ENCODE results near the gene NUFIP1.
"Not testable (repeated sequence)": the region's sequence is repeated elsewhere in the genome, so short reads cannot be mapped to it uniquely, and the experiment has no call there.

Gene NUFIP1

DNA sequence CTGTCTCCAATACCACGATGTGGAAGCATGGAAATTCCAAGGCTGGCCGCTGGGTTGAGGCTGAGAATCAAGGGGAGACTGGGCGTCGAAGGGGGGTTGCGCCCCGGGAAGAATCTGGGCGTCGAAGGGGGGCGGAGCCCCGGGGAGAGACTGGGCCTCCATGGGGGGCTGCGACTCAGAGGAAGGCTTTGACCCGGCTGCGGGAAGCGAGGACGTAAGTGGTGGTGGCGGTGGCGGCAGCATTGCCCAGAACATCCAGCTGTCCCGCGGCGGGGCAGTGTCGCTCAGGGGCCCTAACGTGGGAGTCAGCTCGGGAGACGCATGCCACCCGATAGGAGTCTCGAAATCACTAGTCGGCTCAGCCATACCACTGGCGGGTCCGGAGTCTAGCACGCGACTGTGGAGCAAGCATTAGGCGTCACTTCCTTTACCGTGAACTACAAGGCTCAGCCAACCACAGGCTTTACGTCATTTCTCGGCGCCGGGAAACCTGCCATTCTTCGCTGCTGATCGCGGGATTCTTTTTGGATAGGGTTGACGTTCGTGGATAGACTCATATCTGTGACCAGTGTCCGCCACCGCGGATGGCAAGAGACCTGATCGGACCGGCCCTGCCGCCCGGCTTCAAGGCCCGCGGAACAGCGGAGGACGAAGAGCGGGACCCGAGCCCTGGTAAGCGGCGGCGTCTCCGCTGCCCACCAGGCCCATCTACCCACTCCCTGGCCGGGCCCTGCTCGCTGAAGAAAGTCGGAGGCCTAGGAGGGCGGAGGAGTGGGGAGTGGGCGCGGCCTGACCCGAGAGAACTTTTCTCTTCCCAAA is at the start of gene NUFIP1, which contains the start of gene GPALPP1:
Gene NUFIP1 (minus strand): TSS at position 401 of the 819 bp plus-strand sequence. CDS start 35 bp downstream, at position 366.
Gene GPALPP1 (plus strand): TSS at position 468 of the 819 bp plus-strand sequence. CDS start 117 bp downstream, at position 585.
- peak; percentile 87 for DNase-seq (ENCODE audit: low read depth, low spot score)

GRCh38 chr13:45036206-45036605 is 46.9 kb upstream of the NUFIP1 start:
- no peak for DNase-seq (ENCODE audit: low read depth, low spot score)

DNA sequence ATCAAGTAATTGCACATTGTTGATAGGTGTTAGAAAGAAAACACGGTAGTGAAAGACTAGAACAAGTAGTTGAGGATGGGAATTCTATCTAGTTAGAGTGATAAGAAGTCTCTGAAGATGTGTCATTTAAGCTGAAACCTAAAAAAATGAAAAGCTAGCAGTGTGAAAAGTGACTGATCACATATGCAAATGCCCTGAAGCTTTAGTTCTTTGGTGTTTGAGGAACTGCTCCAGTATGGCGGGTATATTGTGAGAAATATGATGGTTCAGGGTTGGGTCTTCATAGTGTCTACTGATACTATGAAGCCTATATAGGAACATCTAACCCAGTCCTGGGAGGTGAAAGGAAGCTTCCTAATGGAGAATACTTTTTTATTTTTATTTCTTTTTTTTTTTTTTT is 45.1 kb upstream of the NUFIP1 start:
- no peak for DNase-seq (ENCODE audit: low read depth, low spot score)

- DNase-seq (ENCODE audit: low read depth, low spot score), result no peak
These were observed 35.6 kb upstream of the NUFIP1 start for GRCh38 chr13:45024847-45025246.

- DNase-seq (ENCODE audit: low read depth, low spot score), result no peak
These were observed 32.0 kb upstream of the NUFIP1 start for GRCh38 chr13:45021250-45021649.

GRCh38 chr13:45019981-45020380 is 30.7 kb upstream of the NUFIP1 start:
- DNase-seq (ENCODE audit: low read depth, low spot score), result not testable (repeated sequence)

- no peak for DNase-seq (ENCODE audit: low read depth, low spot score)
These were observed 27.6 kb upstream of the NUFIP1 start for GRCh38 chr13:45016792-45017425.

DNA sequence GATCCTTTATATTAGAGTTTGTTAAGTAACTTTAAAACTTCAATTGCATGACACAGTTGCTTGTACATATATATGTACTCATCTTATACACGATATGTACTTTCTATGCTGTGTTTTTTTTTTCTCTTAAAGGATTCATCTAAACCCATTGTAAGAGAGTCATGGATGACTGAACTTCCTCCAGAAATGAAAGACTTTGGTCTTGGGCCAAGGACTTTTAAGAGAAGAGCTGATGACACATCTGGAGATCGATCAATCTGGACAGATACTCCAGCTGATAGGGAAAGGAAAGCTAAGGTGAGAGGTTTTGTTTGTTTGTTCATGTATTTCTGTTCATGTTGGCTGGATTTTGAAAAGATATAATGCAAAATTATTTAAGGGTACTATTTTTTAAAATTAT is 26.0 kb upstream of the NUFIP1 start:
- DNase-seq (ENCODE audit: low read depth, low spot score), result no peak

DNA sequence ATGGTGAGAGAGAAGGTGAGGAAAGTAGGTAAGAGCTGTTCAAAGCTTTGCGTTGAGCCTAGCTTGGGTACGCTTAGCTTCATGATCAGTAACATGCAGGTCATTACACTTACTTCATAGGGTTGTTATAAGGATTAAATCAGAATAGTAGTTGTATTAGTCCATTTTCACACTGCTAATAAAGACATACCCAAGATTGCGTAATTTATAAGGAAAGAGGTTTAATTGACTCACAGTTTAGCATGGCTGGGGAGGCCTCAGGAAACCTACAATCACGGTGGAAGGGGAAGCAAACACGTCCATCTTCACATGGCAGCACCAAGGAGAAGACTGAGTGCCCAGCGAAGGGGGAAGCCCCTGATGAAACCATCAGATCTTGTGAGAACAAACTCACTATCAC is 21.9 kb upstream of the NUFIP1 start:
- no peak for DNase-seq (ENCODE audit: low read depth, low spot score)

DNA sequence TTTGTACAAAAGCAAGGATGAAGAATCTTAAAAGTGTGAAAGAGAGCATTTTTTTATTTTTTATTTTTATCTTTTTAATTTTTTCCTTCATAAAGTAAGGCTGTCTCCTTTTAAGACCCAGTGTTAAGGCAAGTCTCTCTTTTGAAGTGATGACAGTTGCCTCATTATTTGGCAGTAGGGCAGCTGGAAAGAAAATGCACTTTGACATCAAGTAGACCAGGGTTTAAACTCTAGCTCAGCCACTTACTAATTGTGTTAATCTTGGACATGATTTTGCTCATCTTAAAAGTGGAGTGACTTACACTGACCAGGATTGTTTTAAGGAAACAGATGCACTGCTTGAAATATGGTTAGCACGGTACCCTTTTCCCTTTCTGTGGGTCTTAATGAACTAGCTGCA is 18.6 kb upstream of the NUFIP1 start:
- no peak for DNase-seq (ENCODE audit: low read depth, low spot score)

- DNase-seq (ENCODE audit: low read depth, low spot score), result no peak
These were observed 18.0 kb upstream of the NUFIP1 start for GRCh38 chr13:45007225-45007624.

DNA sequence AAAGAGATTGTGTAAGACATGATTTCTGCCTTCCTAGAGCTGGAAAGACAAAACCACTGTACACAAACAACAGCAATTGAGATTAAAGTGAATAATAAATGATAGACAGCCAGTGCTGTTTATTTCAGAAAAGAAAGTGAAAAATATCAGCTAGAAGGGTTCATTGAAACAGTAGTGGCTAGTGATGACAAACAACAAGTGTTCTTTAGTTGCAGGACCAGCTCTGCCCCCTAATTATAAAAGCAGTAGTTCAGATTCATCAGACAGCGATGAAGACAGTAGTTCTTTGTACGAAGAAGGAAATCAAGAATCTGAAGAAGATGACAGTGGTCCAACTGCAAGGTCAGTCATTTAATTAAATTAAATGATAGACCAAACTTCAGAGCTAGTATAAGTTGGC is 14.8 kb upstream of the NUFIP1 start:
- no peak for DNase-seq (ENCODE audit: low read depth, low spot score)

DNA sequence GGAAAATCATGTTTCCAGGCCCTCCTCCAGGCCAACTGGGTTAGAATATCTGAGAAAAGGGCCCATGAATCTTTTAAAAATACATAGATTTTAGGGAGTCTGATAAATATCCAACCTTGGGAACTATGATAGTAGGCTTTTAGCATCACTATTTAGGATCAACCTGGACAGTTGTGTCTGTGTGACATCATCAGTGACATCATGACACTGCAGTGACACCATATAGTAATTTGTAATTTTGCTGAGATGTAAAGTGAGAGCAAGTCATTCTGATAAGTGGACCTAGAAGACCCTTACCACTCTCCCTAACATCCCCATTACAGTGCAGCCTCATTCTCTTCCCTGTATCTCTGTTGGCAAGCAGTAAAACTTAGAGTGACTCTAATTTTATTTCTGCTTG is 14.1 kb upstream of the NUFIP1 start:
- no peak for DNase-seq (ENCODE audit: low read depth, low spot score)

- DNase-seq (ENCODE audit: low read depth, low spot score), result no peak
These were observed 670 bp upstream of the NUFIP1 start for GRCh38 chr13:44989941-44990340.

GRCh38 chr13:44978328-44978727 is 10.9 kb downstream of the NUFIP1 start:
- DNase-seq (ENCODE audit: low read depth, low spot score), result no peak

GRCh38 chr13:44976949-44977583 is 12.2 kb downstream of the NUFIP1 start:
- DNase-seq (ENCODE audit: low read depth, low spot score), result no peak

DNA sequence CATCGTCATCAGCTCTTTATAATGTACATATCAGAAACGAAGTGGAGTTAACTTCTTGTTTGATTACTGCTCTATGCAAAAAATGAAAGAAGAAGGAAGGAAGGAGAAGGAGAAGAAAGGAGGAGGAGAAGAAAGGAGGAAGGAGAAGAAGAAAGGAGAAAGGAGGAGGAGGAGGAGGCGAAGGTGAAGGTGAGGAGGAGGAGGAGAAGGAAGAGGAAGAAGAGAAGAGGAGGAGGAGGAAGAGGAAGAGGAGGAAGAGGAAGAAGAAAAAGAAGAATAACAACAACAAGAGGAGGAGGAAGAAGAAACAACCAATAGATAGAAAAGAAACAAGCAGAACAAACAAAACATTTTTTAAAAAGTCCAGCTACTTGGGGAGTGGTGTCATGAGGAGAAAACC is 13.1 kb downstream of the NUFIP1 start:
- no peak for DNase-seq (ENCODE audit: low read depth, low spot score)

DNA sequence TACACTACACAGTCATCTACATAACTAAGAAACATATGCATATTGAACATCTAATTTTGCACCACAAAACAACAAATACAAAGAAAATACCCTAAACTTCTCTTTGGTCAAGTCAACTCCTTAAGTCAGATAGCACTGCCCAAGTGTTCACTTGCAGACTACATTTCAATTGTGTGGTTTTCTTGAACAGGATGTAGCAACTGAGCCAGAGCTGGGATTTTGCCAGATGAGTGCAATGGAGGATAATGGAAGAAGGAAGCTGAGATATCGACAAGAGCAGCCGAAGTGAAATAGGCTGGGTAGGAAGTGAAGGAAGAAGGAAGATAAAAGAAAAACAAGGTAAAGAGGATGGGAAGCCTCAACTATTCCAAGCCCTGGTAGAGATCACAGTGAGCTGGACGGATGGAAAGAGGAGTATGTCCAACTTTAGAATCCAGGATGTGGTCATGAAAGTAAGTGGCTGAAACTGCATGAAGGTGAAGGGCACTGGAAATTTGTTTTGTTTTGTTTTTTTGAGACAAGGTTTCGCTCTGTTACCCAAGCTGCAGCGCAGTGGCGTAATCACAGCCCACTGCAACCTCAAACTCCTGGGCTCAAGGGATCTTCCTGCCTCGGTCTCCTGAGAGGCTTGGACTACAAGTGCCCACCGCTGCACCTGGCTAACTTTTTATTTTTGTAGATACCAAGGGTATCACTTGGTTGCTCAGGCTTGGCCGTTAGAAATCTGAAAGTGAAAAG is 15.0 kb downstream of the NUFIP1 start:
- no peak for DNase-seq (ENCODE audit: low read depth, low spot score)

DNA sequence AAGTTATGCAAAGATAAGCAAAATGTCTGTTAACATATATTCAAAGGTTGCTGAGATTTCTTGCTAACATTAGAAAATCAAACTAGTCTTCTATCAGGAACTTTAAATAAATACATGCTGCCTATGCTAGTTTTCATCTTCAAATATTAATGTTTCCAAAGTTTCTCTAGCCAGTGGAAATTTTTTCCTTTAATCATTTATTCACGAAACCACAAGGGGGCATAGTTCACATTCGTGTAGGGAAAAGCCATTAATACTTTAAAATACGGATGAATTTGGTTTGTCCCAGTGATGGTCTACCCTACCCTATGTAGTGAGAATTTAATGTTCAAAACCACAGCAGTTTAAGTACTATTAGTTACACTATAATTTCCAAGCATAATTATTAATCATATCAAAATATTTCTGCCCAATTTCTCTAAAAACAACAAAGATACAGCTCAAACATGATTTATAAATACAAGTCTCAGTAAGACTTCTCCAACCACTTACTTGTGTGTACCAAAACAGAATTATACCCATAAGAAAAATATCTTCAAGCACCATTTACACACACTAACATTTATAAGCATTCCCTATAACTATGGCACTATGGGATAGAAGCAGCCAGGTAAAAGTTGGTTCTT is 16.2 kb downstream of the NUFIP1 start:
- DNase-seq (ENCODE audit: low read depth, low spot score), result no peak

- no peak for DNase-seq (ENCODE audit: low read depth, low spot score)
These were observed 17.3 kb downstream of the NUFIP1 start for GRCh38 chr13:44971656-44972595.
